Renal cortex interstitium (tissue), 11 donors: ENCODE measurements around the gene SREK1IP1. TPM values are rescaled to one million over a fixed set of nuclear protein-coding genes. Genes with fewer than 3 reads are reported as not detected.
"Not testable (repeated sequence)": the region's sequence is repeated elsewhere in the genome, so short reads cannot be mapped to it uniquely, and the experiment has no call there.

ENCODE experiments used
- DNase-seq, 11 donors: peaks; one replicate each; pipeline ENCODE4 v3.0.0-alpha.2; 2013; ENCODE audit warnings: low read depth in 9 of 11, low spot score in 4 of 11; ENCODE audit errors: extremely low read depth in 1 of 11
- polyA plus RNA-seq, 3 donors: library from polyadenylated mRNA; unstranded; fragments of 120-200 nt; gene quantifications; one replicate each; pipeline ENCODE4 v1.2.1, GENCODE V29; 2013; ENCODE audit not compliant: insufficient read length in 3 of 3

The SREK1IP1 gene
- polyA plus RNA-seq, 3 donors = 17.9 to 23.4 (median 19.7) TPM

- DNase-seq = no peak
These were observed 5.0 kb upstream of the SREK1IP1 start for GRCh38 chr5:64773533-64773932.

DNA sequence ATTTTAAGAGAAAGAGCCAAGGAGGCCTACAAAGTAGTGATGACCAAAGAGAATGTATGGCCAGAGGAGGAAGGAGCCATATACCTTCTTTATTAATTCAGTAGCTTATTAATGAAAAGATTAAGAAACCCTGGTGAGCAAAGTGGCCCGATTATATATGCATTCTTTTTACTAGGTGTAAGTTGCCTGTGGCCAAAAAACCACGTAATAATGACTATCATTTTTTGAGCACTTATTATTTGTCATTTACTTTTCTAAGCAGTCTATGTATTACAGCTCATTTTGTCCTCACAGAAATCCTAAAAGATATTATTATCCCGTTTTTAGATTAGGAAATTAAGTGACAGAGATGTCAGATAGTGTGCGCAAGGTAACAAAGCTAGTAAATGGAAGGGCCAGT lies 3.2 kb upstream of the SREK1IP1 start:
- no peak for DNase-seq

GRCh38 chr5:64769855-64770254 lies 1.4 kb upstream of the SREK1IP1 start:
- no peak for DNase-seq

GRCh38 chr5:64767959-64768357 lies 533 bp downstream of the SREK1IP1 start:
- peak in 4 of 11 donors; percentile 13 to 64 (median 18) for DNase-seq

GRCh38 chr5:64766941-64767340 lies 1.6 kb downstream of the SREK1IP1 start:
- DNase-seq = no peak

GRCh38 chr5:64765804-64766504 lies 2.5 kb downstream of the SREK1IP1 start:
- DNase-seq = no peak

DNA sequence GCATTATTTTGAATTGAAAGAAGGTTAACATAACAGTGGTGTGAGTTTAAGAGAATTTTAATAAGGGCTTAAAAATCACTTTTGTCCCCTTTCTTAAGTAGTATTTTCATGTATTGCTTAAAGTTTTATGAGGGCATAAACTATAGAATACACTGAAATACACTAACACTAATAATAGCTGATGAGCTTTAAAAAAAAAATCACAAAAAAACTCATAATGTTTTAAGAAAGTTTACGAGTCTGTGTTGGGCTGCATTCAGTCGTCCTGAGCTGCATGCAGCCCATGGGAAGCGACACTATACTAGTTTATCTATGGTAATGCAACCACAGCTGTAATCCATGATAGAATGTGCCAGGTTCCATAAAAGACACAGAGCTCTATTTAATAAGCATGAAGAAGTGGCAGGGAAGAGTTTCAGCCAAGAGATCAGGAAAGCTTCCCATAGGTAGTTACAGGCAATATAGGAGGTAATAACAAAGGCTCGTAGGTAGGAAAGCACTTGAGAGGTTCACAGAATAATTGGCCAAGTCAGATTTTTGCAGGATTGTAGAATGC lies 4.5 kb downstream of the SREK1IP1 start:
- DNase-seq = no peak

DNA sequence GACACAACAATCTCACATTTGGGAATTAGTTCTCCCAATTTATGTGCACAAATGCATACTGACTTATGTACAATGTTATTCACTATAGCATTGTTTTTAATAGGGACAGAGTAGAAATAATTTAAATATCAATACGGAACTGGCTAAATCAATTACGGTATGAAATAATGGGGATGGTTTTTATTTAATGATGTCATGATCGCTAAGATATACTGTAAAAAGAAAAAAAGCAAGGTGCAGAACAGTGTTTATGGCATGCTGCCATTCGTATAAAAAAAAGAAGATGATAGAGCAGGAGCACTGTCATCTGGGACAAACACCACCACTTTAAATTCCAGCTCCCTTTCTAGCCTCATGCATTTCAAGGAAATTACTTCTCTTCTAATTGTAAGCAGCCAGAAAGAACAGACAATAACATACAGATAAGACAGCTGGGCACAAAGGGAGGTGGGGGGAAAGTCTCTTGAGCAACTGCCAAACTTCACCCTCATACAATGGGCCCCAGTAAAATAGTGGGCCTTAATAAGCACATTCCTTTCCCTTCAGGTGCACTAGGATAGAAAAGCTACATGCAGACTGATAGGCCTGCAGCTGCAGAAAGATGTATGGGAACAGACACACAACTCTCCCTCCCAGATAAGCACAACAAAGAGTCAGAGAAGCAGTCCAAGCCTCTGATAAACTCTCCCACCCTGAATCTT lies 8.4 kb downstream of the SREK1IP1 start:
- DNase-seq = no peak

GRCh38 chr5:64758901-64759300 lies 9.6 kb downstream of the SREK1IP1 start:
- DNase-seq = no peak

GRCh38 chr5:64754066-64754465 lies 14.4 kb downstream of the SREK1IP1 start:
- DNase-seq = no peak

- DNase-seq = no peak
These were observed 19.1 kb downstream of the SREK1IP1 start for GRCh38 chr5:64749385-64749784.

DNA sequence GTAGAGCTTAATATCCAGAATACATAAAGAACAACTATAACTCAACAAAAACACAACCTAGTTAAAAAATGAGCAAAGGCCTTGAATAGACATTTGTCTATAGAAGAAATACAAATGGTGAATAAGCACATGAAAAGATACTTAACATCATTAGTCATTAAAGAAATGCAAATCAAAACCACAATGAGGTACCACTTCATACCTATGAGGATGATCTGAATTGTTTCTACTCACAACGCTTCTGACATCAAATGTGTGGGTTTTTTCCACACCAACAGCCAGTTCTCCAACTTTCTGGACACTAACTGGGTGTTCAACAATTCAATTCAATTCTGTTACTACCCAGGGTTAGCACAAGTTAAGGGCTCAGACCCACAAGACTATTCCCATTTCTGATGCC lies 22.0 kb downstream of the SREK1IP1 start:
- no peak for DNase-seq

GRCh38 chr5:64744914-64745313 lies 23.6 kb downstream of the SREK1IP1 start:
- DNase-seq = no peak

DNA sequence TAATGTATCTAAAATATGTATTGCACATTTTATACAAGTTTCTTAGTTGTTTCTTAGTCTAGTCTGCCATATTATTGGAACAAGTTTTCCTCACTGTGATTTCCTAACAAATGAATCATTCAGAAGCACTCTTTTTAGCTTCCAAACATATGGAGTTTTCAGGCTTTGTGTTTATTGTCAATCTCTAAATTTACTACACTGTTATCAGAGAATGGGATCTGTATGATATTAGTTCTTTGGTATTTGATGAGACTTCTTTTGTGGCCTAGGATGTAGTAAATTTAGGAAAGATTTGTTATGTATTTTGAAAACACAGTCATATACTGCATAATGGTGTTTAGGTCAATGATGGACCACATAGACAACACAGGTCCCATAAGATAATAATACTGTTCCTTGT lies 25.7 kb downstream of the SREK1IP1 start:
- DNase-seq = no peak

DNA sequence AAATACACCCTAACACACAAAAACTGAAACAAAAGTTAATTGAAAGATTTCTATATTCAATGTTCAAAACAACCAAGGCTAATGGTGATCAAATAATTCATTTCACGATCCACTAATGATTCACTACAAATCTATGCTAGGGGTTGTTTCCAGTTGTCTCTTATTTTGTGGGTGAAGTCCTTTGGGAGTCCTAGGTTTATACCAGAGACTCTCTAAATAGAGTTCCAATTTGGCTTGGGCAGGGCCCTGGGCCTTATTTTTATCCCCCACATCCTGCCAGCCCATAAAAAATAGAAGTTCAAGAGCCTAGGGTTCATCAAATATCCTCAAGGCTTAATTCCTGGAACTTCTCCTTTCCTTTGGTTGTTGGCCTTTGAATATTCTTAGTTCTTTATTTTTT lies 26.1 kb downstream of the SREK1IP1 start:
- no peak for DNase-seq

DNA sequence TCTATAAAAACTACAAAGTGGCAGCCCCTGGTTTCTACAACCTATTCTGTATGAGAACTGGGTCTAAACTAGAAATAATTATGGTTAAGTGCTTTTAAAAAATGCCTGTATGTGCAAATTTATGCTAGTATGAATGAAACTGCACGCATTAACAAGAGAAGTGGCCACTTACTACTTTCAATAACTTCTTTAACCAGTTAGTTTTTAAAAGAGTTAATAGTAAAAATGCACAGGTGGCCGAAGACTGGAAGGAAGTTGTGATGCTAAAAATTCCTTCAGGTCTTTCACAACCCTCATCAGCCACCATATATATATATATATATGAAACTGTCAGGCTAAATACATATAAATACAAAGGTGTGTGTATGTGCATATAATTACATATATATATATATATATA lies 41.3 kb downstream of the SREK1IP1 start:
- no peak for DNase-seq

GRCh38 chr5:64722588-64722987 lies 45.9 kb downstream of the SREK1IP1 start:
- DNase-seq = no peak

- DNase-seq = not testable (repeated sequence)
These were observed 54.0 kb downstream of the SREK1IP1 start for GRCh38 chr5:64714495-64714894.

DNA sequence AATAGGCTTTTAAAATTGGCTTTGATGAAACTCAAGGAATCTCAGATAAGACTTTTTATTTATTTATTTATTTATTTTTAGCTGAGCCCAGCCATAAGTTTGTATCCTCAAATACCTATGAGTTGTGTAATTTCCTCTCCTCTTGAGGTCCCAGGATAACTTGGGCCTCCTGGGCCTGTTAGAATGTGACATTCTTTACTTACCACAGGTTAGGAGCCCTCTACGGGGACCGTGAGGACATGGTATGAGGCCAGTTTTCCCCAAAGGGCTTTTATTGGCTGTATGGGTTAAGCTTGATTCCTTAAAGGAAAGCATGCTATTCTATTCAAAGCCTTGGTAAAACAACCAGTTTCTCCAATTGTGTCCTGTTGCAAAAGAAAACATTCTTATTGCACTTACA lies 61.3 kb downstream of the SREK1IP1 start:
- DNase-seq = no peak

- DNase-seq = not testable (repeated sequence)
These were observed 62.4 kb downstream of the SREK1IP1 start for GRCh38 chr5:64706074-64706473.

- DNase-seq = no peak
These were observed 67.7 kb downstream of the SREK1IP1 start for GRCh38 chr5:64700765-64701164.
